ENCODE data around the gene BACH2.

- TF ChIP-seq POLR2A (IDR thresholded peaks at IDR 0.05; ENCODE audit: low read depth, low read length), result no peak
- no peak for TF ChIP-seq POLR2AphosphoS5 (IDR thresholded peaks at IDR 0.05; ENCODE audit: low read depth, low read length)
Observed at GRCh38 chr6:90126839-90127238, 169.8 kb downstream of the BACH2 start.

All from GM12892 (cell line).